ENCODE measurements around the gene SORD.
"Not testable (repeated sequence)": the region's sequence is repeated elsewhere in the genome, so short reads cannot be mapped to it uniquely, and the experiment has no call there.

Gene SORD

DNA sequence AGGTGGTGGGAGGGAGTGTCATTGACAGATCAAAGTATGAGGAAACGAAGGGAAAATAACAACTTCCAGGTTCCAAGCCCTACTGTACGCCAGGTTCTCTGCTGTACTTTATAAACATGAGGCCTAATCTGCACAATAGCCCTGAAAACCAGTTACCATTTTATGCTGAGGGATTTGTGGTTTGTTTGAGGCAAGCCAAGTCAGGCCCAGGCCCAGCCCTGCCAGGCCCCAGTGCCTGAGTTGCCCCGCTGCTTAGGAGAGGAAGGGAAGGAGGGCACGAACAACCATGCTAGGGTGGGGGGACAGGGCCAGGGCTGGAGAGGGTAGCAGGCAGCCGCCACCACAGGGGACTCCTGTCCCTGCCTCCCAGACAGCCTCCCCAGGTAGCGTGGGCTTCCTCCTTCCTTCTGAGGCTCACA is 47.0 kb downstream of the SORD start:
- DNase-seq, result not testable (repeated sequence)

DNA sequence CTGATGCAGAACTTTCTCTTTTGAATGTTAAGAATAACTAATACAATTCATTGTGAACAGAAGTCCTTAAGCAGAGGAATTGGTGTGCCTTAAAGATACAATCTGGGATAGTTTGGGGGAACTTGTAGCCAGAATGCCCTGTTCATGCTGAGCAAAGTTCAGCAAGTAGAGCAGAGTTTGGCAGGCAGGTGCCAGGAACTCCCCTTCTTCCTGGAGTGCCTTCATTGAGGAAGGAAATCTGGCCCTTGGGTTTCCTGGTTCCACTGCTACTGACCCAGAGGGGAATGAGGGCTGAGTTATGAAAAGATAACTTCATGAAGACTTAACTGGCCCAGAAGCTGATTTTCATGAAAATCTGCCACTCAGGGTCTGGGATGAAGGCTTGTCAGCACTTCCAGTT is 50.6 kb downstream of the SORD start:
- not testable (repeated sequence) for DNase-seq

DNA sequence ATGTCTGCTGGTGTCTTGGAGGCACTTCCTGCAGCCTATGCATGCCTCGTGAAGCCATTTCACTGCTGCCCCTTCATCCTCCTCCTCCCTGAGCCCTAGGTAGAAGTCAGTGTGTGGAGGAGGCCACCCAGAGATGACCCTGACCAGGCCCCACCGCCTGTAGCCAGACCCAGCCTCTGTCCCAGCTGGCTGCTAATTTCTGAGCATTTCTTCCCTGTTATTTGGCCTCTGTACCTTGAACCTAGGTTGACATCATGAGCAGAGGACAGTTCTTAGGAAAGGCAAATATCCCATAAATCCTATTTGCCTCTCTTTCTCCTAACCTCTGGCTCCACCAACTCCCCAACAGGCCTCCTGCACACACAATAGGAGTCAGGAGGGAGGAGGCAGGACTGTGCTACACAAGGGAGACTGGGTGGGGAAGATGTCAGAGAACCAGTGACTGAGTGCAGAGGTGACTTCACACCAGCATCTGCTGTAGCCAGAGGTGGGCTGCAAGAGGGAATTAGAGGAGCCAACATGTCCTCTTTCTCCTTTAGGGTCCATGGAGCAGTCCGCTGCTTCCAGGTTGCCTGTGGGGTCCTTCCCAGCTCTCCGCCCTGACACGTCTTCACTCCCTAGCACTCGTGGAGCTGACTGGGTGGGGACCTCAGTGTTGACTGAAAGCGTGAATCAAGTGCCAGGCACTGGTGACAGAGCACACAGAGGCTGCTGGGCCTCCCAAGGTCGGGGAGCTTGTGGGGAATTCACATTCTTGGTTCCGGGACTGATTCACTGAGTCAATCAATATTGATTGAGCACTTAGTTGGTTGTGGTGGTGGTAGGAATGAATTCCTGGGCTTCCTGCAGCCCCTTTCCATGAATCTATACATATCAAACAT is 52.7 kb downstream of the SORD start:
- DNase-seq, result not testable (repeated sequence)

DNA sequence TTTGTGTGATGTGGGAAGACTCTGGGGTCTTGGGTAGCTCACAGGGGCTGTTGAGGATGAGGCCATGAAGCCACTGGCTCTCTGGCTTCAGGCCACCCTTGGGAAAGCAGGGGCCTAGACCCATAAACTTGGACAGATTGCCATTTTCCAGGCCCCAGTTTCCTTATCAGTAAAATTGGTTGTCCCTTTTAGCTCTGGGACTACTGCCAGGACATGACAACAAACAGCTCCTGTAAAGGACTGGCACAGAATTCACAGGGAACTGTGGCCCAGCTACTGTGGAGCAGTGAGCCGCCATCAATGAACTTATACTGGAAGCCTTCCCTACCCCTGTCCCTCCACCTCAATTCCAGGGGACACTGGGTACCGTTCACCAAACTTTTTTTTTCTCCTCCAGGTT is 54.4 kb downstream of the SORD start:
- not testable (repeated sequence) for DNase-seq

DNA sequence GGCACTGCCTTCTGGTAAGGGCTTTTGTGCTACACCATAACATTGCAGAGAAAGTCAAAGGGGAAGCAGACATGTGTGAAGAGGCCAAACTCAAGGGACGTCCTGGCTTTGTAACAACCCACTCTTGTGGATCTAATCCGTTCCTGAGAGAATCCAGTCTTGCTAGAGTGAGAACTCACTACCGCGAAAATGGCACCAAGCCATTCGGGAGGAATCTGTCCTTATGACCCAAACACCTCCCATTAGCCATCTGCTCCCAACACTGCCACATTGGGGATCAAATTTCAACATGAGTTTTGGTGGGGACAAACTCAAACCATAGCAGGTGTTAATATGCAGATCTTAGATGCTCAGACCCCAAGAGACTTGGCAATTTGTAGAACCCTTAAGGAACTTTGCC is 56.2 kb downstream of the SORD start:
- not testable (repeated sequence) for DNase-seq

GRCh38 chr15:45079628-45080246 is 56.7 kb downstream of the SORD start:
- DNase-seq, result not testable (repeated sequence)

DNA sequence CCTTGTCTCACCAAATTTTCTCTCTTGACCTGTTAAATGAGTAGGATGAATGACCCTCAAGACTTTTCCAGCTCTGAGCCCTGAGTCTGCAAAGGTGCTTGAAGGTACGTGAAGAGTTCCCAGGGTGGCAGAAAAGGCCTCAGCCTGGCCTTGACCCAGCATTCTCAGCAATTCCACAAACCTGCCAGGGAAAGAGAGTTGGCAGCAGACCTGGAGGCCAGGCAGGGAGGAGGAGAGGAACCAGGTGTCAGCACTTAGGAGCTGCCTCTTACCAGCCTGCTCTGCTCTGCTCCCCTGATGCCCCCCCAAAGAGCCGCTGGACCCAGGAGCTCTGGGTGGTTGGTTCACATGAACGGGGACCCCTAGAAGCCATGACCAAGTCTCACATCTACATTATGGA is 57.6 kb downstream of the SORD start:
- DNase-seq, result not testable (repeated sequence)

- DNase-seq, result not testable (repeated sequence)
Measured at GRCh38 chr15:45082412-45082811, 59.4 kb downstream of the SORD start.

- DNase-seq, result no peak
Measured at GRCh38 chr15:45083223-45083622, 60.2 kb downstream of the SORD start.

GRCh38 chr15:45084163-45084562 is 61.2 kb downstream of the SORD start:
- DNase-seq, result no peak

DNA sequence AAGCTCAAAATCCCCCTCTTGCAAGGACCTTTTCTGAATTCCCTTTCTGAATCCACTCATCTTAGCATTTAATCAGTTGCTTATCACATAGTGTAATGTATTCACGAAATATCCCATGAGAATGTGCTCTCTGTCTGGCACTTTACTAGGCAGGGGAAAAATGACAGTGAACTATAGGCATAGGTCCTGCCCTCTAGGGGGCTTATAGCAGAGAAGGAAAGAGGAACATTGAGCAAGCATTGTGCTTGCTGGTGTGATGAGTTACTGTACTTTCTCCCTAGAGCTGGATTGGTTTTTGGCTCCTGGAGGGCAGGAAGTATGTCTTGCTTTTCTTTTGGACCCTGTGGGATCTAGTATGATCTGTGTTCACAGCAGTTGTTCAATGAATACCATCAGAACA is 64.5 kb downstream of the SORD start:
- no peak for DNase-seq

DNA sequence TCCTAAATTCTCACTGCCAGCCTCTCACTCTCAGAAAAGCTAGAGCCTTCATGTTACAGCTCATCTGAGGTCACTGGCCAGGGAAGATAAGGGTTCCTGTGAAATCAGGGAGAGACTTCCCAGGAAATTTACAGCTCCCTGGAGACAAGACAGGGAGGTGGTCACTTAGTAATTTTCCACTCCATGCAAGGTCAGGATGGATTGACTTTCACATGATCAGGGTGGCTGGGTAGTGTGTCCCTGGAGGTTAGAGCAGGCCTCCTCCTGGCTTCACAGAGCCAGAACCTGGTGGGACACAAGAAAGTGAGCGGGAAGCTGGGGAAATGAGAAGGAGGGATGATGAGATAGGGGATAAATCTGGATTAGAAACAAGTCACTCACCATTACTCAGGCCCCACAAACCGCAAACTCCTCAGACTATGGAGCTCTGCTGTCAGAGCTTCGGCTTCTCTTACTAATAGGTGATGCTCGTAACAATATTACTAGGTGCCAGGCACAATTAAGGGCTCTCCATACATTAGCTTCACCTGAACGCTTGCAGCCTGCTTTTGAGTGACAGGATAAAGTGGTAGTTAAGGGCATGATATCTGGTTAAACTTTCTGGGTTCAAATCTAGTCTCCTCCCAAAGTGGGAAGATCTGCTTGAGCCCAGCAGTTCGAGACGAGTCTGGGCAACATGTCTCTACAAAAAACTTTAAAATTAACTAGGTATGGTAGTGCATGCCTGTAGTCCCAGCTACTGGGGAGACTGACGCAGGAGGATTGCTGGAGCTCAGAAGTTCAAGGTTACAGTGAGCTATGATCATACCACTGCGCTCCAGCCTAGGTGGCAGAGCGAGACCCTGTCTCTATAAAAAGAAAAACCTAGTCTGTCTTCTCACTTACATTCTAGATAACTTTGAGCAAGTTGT is 66.1 kb downstream of the SORD start:
- no peak for DNase-seq

DNA sequence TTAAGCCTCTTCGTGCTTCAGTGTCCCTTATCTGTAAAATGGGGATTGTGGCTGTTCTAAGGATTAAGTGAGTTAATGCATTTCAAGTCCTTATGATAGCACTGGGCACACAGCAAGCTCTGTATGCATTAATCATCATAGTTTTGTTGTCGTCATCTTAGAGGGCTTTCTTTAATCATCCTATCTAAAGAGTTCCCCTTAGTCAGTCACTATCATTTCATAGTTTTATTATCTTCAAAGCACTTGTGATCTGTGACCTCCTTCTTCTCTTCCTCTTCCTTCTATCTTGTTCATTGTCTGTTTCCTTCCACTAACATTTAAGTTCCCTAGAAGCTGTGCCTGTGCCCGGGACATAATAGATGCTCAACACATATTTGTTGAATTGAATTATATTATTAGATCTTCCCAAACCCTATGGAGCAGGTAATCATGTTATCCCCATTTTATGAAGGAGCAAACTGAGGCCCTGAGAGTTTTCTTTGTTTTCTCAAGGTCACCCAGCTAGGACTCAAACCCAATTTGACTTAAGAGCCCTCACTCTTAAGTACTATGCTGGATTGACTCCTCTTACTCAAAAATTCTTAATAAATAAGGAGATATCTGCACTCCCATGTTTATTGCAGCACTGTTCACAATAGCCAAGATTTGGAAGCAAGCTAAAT is 66.8 kb downstream of the SORD start:
- DNase-seq, result no peak

DNA sequence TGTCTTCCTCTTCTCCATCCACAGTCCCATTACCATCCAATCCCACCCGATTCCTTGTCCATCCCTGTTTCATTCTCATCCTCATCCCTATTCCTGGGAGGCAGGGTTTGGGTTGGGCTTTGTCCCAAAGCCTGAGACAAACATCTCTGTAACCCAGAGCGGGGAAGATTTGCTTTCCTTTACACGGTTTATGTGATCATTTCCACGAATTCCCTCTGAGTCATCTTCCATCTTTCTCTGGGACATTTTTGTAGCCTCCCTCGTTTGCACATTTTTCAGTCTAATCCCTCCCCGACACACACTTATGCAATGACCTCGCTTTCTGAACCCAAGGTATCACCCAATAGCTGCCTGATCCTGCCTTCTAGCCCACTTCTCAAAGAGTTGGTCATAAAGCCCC is 68.2 kb downstream of the SORD start:
- DNase-seq, result no peak

GRCh38 chr15:45091576-45091975 is 68.6 kb downstream of the SORD start:
- DNase-seq, result no peak

- DNase-seq, result no peak
Measured at GRCh38 chr15:45093013-45093412, 70.0 kb downstream of the SORD start.

- no peak for DNase-seq
Measured at GRCh38 chr15:45093622-45094357, 70.8 kb downstream of the SORD start.

DNA sequence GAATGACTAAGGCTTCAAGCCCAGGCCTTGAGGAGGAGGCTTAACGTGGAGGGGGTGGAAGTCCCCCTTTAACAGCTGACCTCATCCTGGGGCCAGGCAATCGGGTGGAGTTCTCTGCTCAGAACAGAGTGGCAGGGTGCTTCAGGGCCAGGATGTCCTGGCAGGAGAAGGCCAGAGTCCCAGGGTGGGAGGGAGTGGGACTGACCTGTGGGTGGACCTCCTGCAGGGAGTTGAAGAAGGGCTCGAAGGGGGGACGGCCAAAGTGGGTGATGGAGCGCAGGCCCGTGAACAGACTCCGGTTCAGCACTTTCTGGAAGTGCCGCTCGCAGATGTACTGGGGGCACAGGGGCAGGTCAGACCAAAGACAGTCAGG is 71.3 kb downstream of the SORD start:
- no peak for DNase-seq

DNA sequence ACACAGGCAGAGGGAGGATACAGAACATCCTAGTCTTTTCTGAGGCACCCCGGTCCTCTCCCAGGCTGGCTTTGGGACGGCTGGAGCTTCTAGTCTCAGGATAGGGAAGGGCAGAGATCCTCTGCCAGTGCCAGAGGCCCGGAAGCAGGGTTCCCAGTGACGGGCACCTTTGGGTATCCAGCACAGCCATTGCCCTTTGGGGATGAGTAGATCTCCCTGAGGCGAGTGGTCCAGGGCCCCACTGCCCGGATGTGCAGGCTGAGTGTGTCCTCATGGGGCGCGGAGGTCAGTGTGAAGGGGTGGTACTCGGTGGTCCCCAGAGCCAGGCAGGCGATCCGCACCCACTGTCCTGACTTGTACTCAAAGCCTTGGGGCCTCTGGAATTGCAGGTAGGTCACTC is 72.7 kb downstream of the SORD start:
- DNase-seq, result no peak

DNA sequence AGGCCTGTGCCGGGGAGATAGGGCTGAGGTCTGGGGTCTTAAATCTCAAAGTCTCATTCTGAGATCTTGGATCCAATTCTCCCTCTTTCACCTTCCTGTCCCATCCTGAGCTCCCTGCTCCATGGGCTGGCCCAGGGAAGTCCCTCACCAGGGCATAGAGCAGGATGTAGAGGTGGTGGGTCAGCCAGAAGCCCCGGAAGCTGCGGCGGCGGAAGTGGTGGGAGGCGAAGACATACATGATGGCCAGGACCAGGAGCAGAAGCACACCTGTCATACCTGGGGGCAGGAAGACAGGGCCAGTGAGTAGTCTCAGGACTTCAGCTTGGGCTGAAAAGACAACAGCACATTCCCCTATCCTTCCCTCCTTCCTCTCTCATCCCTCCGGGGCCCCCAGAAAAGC is 74.5 kb downstream of the SORD start:
- DNase-seq, result no peak

- DNase-seq, result no peak
Measured at GRCh38 chr15:45099549-45100165, 76.7 kb downstream of the SORD start.
